GM19025 (cell line): ENCODE data around the gene FASTK.
A peak's percentile ranks its signal among the peaks of the same experiment; 100 is the strongest.

Experiments used
- ATAC-seq: cut with Tn5 transposase; IDR thresholded peaks from one replicate; pipeline ENCODE4 v1.9.1; 2021; ENCODE audit warnings: mild to moderate bottlenecking, low read depth, moderate library complexity; ENCODE audit not compliant: unreplicated experiment

Gene FASTK

GRCh38 chr7:151083071-151083823 is 2.6 kb upstream of the FASTK start, which contains the start of gene TMUB1:
TMUB1 (minus strand) TSS chr7:151083493; CDS start chr7:151082563, 930 bp downstream.
- peak; percentile 41 for ATAC-seq

DNA sequence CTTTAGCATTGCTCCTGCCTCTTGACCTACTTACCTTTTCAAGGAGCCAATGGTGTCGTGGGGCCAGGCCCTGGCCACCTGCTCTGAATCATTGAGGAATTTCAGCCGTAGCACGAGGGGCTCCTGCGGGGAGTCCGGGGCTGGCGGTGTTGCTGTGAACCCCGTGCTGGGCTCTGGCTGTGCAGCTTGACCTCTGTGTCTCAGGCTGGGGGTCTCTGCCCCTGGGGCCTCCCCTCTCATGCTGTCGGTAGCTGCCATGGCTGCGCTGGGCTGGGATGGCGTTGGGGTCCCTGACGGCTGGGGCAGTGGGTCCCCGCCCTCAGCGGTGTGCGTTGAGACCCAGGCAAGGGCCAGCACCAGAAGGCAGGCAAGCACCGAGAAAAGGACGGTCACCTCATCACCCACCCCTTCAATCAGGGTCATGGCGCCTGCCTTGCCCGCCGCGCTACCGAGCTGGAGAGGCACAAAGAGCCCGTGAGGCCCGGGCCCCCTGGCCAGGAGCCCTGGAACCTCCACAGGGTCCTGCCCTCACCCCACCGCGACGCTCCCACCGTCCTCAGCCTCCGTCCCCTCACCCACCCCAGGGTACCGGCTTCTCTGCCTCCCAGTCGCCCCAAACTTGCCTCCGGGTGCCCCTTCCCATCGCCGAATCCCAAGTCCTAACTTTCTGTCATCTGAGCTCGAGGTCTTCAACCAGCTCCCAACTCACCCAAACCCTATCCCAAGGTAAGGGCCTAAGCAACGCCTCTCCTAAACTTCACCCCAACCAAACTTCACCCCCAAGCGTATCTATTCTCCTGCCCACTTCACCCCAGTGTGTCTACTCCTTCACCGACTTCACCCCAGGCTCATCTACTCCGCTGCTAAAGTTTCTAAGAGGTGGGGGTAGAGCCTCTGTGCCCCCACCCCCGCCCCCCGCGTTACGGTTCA is 1.8 kb upstream of the FASTK start:
- no peak for ATAC-seq

DNA sequence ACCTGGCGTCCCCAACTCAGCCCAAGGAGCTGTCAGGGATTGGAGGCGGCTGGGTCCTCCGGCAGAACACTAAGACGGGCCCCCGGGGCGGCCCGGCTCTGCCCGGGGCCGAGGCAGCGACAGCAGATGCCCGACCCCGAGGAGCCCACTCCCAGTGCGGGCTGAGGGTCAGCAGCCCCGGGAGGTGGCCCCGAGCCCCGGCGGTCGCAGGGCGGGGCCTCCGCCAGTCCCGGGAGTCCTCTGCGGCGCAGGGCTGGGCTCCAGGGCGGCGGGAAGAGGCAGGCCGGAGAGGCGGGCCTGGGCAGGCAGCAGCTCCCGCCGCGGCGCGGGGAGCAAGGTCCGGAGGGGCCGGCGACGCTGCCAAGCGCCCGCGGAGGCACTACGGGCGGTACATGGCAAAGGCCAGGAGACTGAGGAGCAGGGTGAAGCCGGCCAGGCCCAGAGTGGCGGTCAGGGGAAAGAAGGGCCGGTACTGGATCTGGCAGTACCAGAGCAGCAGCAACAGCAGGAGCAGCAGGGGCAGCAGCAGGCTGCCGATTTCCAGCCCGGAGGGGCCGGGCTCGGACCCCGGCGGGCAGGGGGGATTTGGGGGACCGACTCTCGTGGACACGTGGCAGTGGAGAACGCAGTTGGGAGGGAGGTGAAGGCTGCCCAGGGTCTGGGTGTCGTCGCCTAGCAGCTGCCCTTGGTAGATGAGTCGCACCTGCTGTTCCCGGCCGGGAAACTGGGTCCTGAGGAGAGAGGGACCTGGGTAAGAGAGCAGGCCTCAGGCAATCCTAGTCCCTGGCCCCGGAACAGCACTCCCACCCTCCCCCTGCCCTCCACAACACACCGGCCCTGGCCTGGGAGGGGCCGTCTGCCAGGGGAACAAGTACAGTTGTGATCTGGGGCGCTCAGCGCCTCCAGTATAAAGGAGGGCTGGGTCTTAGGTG is 827 bp upstream of the FASTK start:
- no peak for ATAC-seq

DNA sequence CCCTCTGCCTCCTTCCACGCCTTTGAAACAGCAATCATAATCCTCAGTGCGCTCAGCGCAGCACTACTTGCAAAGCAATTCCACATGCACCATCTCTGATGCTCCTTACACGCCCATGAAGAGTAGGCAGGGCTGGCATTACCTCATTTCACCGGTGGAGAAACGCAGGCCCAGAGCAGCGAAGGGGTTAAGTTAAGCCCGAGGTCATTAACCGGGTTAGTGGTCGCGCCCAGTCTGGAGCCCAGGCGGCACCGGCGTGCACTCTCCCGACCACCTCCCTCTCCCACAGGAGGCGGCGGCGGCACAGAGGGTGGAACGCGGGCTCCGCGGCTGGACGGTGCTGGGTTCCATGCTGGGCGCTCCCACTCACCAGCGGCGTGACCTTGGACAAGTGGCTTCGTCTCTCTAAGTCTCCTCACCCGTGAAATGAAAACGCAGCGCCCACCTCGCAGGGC is 515 bp downstream of the FASTK start:
- ATAC-seq = peak; percentile 2

DNA sequence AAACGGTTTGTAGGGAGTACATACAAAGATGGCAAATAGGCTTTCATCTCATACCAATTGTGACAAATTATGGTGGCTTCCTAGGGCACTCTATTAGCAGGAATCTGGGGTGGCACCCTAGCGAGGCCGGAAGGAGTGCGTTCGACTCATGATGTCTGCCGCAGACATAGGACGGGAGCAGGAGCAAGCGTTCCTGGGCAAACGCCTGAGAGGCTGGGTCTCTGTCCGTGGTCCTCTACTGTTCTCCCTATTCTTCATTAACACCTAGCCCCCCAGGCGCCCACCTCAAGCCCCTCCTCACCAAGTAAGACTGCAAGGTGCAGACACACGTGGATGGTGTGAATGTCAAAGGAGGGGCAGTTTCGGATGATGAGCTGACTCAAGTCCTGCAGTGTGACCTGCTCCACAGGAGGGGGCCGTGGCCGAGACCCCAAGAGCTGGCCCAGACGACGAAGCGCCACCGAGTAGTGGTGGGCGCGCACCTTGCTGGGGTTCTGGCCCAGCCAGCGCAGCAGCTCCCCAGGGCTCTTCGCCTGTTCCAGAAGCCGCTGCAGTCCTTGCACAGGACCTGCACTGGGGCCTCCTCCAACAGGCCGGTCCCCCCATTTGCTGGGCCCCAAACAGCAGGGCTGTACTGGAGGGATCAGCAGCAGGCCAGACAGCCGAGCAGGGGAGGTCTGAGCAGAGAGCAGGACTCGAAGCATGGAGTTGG is 1.3 kb downstream of the FASTK start:
- ATAC-seq = no peak

- ATAC-seq = no peak
Measured at GRCh38 chr7:151078233-151079040, 2.2 kb downstream of the FASTK start.

DNA sequence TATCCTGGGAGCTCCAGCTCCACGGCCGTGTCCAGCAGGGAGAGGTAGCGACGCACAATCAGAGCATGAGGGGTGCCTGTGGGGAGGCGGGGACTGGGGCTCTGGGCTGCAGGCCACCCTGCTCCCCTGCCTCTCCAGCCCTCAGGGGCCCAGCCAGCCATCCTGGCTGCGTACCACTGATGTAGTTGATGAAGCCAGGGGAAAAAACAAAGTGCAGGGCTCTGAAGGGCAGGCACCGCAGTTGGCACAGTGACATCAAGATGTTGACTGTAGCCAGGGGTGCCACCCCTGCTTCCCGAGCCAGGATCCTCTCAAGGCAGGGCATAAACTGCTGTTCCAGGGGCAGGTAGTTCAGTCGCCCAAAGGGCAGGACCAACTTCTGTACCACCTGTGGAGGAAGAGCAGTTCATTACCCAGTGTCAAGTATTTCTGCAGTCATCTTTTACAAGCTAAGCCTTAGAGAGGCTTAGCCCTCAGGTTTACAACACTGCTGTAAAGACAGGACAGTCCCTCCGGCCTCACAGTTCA is 2.8 kb downstream of the FASTK start:
- ATAC-seq = no peak

GRCh38 chr7:151076863-151077704 is 3.5 kb downstream of the FASTK start:
- no peak for ATAC-seq

GRCh38 chr7:151075978-151076426 is 4.6 kb downstream of the FASTK start:
- no peak for ATAC-seq

GRCh38 chr7:151075662-151075971 is 5.0 kb downstream of the FASTK start:
- no peak for ATAC-seq

GRCh38 chr7:151074817-151075661 is 5.6 kb downstream of the FASTK start:
- ATAC-seq = no peak

DNA sequence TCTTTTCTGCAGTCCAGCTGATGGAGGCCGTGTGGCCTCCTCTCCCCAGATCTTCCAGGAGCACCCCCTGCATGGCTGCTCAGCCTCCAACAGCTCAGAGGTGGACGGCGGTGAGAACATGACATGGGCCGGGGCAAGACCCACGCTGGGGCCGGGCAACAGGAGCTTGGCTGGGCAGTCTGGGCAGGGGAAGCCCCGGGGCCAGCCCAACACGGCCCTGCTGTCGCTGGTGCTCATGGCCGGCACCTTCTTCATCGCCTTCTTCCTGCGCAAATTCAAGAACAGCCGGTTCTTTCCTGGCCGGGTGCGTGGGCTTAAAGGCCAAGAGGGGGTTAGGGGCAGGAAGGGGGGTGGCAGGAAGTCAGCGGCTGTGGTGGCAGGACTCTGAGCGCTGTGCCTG is 6.6 kb downstream of the FASTK start:
- no peak for ATAC-seq

DNA sequence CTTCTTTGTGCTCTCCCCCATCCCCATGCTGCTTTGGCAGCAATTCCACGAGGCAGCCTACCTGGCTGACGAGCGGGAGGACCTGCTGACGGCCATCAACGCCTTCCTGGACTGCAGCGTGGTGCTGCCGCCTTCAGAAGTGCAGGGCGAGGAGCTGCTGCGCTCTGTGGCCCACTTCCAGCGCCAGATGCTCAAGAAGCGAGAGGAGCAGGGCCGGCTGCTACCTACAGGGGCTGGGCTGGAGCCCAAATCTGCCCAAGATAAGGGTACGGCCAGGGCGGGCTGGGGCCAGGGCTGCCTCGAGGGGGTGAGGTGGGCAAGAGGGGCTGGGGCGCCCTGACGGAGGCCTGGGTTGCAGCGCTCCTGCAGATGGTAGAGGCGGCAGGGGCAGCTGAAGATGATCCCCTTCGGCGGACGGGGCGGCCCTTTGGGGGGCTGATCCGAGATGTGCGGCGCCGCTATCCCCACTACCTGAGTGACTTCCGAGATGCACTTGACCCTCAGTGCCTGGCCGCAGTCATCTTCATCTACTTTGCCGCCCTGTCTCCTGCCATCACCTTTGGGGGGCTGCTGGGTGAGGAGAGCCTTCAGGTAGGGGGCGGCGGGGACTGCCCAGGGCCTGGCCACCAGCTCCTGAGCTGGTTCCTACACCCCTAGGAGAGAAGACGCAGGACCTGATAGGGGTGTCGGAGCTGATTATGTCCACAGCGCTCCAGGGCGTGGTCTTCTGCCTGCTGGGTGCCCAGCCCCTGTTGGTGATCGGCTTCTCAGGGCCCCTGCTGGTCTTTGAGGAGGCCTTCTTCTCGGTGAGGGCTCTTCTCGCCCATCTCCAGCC is 9.4 kb downstream of the FASTK start:
- no peak for ATAC-seq

DNA sequence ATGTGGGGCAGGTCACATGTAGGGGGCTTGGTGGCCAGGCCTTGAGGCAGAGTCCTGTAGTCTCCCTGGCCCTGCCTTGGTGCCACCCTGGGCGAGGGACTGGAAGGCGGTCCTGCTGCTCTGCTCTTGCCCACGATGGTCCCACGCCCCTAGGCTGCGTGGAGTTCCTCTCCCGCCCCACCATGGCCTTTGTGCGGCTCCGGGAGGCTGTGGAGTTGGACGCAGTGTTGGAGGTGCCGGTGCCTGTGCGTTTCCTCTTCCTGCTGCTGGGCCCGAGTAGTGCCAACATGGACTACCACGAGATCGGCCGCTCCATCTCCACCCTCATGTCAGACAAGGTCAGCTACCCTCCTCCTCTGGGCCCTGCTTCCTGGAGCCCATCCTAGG is 10.0 kb downstream of the FASTK start:
- ATAC-seq = no peak

DNA sequence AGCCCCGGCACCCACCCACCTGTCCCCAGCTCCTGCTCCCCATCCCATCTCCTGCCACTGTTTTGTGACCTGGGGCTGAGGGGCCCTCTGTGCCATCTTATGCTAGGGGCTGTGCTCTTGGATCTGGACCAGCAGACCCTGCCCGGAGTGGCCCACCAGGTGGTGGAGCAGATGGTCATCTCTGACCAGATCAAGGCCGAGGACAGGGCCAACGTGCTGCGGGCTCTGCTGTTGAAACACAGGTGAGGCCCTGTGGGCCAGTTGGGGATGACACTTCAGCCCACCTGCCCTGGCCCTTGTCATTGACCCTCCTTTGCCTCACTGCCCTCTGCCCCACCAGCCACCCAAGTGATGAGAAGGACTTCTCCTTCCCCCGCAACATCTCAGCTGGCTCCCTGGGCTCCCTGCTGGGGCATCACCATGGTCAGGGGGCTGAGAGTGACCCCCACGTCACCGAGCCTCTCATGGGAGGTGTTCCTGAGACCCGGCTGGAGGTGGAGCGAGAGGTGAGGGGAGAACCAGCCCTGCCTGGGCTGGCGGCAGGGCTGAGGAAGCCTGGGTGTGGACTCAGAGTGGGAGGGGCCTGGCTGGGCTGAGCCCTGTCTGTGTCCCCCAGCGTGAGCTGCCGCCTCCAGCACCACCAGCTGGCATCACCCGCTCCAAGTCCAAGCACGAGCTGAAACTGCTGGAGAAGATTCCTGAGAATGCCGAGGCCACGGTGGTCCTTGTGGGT is 10.6 kb downstream of the FASTK start:
- ATAC-seq = no peak
